Skin of body (tissue), 2 donors: ENCODE data around the gene KCNQ1OT1. TPM values are rescaled to one million over a fixed set of nuclear protein-coding genes. Genes with fewer than 3 reads are reported as not detected.

ENCODE experiments used
- DNase-seq: peaks from one replicate; lab custom pipeline; 2025; lab: John Stamatoyannopoulos, UW
- total RNA-seq: library from RNA; depleted of rRNA; stranded (reverse); fragments of >200 nt; gene quantifications from one replicate; pipeline ENCODE4 v1.2.3, GENCODE V29; 2014

Gene KCNQ1OT1
- total RNA-seq, 1 donor from 2014 or later: 12.0 TPM

DNA sequence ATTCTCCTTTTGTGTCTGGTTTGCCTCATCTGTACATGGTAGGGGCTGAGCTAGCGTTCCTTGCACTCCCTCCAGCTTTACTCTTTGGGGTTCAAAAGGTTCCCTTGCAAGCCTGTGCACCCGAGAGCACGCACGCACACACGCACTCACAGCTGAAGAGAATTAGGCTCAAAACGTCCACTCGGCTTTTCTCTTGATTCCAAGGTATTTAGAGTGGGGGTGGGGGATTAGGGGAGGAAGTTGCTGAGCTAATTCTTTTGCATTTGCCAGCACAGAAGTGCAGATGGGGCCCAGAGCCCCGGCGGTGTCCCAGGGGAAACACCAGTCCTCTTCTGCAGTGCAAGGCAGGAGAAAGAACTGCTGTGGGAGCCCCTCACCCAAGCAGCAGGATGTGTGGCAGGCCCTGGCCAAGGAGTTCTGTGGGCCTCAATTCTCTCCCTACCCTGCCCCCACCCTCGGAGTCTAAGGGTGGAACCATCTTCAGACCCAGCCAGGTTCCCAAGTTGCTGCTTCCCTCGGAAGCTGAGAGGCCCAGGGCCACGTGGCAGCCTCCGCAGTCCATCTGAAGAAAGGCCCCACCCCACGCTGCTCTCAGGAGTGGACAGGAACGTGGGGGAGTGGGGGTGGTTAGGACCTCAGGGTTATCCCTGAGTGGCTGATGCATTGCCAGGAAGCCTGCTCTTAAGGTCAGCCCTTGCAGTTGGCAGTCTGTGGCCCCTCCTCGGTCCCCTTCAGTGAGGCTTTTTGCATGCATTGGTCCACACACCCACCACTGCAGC is 3.8 kb upstream of the KCNQ1OT1 start:
- peak; percentile 68 for DNase-seq

DNA sequence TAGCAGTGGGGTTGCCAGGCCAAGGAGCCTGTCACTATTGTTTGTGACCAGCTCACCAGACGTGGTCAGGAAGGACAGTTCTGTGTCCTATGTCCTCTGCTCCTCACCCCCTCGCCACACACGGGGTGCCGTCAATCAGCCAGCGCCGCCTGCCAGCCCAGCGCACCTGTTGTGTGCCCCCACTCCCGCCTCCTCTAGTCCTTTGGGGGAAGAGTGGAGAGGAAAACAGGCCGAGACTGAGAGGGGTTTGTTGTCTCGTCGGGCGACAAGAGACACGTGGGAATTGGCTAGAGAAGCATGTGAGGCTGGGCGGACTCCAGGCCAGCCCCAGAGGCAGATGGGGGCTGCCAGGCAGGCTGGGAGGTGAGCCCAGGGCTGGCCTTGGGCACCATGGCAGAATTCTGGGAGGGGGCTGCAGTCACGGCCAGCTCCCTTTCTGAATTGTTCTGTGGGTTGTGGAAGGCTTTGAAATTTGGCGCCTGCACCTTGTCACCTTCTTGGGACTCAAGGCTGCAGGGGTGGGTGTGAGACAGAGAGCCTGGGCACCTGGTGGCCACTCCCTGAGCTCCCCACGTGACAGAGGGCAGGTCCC is 3.1 kb upstream of the KCNQ1OT1 start:
- no peak for DNase-seq

DNA sequence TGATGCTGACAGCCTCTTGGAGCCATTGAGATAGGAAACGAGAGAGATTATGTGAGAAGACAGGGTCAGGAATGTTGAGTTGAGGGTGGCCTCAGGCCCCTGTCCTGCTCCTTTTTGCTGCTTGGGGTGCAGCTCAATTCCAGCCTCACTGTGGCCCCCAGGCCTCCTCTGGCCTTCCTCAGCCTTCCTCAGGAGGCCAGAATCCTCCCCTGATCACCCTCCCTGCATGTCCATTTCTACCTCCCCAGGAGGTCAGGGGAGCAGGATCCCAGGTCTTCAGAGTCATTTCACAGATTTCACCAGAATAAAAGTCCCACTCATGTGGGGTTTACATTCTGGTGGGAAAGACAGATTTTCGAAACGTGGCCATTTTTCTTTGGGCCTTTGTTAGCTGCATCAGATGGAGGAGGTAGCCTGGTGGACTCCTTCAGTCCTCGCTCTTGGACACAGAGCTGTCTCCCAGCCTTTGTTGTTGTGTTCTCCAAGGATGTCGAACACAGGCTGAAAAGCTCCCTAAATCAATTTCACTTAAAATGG is 2.2 kb upstream of the KCNQ1OT1 start:
- no peak for DNase-seq

DNA sequence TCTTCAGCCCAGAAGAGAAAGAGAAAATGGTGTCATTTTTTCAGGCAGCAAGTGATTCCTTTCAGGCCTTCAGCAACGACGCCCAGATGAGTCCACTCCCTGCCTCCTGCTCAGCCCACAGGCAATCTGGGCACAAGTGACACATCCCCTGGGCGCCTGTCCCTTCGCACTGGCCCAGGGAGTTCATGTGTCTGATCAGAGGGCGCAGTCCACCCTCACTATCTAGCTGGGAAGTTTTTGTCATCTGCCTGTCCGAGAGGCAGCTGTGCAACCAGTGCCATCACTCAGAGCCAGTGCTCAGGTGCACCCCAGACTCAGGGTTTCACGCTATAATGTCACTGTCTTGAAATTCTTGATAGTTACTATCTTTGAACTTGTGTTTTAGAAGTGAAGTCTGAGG is 1.4 kb upstream of the KCNQ1OT1 start:
- DNase-seq: no peak

DNA sequence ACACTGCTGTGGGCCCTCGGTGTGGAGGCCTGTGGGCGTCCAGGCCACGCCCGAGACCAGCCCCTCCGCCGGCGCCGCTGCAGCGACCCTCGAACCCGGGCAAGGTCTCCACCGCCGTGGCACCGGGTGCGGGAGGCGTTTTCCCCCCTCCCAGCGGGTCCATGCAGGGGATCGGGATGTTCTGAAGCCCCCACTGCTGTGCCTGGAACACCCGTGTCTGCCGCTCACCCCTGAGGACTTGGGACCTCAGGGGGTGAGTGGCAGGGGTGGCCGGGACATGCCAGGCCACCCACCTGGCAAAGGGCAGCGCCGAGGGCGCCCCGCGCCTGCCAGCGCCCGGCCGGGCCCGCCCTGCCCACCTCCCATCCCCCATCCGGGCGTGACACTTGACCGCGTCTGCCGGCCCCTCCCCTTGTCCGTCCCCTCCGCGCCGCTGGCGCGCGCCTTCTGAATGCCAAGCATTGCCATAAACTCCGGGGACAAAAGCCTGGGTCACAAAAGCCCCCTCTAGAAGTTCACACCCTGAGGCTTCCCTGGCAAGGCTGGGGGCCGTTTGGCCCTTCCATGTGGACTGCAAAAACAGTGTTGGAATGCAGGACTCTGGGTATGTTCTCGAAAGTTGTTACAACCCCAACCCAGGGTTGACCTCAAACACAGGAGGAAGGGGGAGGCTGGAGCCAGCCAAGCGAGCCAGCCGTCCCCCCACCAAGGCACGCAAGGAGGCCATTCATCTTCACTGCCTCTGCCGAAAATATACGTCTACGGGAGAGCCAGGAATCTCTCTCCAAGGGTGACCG is 819 bp upstream of the KCNQ1OT1 start:
- DNase-seq: no peak

DNA sequence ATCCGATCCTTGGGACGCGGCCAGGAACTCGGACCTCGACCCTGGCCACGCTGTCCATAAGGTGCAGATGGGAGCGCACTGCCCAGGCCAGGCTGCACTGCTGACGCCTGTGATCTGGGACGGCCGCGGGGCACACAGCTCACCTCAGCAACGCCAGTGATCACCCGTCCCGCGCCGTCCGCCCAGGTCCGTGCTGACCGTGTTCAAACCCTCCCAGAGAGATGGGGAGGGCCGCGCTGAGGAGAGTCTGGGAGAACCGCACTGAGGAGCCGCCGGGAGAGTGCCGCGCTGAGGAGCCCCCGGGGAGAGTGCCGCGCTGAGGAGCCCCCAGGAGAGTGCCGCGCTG is 636 bp downstream of the KCNQ1OT1 start:
- no peak for DNase-seq

DNA sequence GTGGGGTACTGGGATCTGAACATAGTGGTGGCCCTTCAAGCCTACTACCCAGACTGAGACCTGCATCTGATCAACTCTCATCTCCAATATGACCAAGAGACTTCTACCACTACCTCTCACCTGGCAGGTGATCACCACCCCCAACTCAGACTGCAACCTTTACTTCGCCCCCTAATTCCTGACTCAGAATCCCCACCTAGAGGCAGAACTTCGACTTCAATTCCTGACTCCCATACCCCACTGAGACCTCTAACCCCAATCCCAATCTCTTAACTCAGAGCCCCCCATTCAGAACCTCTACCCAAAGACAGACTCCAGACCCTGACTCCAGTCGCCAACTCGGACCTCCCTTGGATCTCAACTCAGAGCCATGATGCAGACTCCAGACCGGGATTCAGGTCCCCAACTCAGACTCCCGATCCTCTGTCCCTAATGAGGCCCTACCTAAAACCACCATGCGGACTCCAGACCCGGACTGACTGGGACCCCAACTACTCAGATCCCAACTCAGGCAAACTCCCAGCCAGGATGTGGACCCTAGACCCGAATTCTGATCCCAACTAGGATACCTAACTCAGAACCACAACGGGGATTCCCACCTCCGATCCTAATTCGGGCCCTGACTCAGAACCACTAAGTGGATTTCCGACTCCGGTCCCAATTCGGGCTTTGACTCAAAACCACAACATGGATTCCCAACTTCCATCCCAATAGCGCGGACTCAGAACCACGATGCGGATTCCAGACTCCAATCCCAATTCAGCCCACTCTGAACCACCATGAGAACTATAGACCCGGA is 1.2 kb downstream of the KCNQ1OT1 start:
- DNase-seq: no peak

DNA sequence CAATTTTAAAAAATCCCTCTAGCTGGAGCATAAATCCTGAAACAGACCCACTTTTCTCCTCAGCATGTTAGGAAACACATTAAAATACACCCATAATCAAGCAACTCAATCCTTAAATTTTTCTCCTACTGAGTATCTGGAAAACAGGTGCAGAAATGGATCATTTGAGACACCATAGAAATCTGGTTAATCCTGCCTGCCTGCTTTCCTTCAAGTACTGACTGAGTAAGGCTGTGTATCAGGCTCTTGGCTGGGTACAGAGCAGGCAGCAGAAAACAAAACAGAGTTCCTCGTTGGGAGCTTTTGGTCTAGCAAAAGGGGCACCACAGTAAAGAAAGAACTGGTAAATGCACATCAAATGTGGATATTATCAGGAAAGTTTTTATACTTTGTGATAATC is 1.9 kb downstream of the KCNQ1OT1 start:
- no peak for DNase-seq

DNA sequence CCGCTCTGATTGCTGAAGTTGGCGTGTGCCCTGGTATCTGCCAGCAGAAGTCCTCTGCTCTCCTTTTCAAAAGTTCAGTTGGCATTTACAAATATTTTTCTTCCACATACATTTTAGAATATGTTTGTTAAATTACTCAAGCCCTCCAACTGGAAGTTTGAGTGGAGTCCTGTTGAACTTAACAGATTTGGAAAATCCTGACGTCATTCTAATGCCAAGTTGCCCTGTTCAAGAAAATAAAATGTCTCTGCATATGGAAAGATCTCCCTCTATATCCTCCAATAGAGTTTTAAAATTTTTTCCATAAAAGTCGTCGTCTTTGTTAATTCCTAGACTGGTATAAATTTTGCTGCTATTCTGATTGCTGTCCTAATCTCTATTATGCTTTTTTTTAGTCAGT is 3.3 kb downstream of the KCNQ1OT1 start:
- no peak for DNase-seq

DNA sequence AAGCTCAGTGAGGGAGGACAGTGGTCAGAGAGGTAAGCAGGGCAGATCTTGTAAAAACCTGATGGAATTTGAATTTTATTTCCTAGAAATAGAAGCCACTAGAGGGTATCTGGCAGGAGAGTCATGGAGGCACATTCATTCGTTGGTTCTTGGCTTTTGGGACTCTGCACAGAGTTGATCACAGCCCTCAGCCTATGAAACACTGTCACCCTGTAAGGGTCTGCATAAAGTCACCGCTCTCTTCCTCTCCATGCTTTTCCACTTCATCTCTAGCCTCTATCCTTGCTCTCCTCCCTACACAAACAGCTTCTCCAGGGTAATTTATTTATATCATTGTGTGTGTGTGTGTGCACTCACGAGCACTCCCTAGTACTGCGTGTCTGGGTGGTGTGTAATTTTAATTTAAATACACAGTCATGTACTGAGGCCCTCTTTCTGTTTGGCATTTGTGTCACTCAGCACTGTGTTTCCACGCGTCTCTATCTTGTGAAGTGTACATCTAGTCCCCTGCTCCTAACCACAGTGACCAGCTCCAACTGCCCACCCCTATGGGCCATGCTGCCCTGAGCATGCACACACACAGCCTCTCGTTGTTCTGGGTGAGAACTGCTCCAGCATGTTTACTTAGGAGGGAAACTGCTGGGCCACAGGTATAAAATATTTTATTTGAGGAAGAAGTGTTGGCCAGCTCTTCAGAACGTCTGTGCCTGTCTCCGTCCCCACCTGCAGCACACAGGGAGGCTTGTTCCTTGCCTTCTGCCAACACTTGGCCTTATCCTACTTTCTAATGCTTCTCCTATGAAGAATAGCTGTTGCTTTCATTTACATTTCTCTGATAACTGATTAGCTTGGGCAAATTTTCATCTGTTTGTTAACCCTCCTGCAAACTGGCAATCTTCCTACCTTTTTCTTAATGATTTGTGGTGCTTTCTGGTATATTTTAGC is 4.5 kb downstream of the KCNQ1OT1 start:
- DNase-seq: no peak

DNA sequence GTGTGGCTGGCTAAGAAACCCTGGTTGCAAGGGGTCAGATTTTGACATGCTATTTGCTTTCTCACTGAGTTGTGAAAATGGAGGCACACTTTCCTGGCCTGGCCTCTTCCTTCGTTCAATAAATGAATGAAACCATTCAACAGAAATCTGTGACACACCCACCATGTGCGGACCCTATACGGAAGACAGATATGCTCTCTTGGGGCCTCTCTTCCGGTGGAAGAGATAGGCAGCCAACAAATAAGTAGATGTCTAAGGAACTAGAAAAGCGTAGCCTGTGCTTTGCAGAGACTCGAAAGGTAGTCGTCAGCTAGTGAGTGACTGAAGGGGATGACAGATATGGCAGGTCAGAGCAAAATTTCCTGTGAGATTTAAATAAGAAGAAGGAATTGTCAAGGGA is 5.3 kb downstream of the KCNQ1OT1 start:
- DNase-seq: no peak

DNA sequence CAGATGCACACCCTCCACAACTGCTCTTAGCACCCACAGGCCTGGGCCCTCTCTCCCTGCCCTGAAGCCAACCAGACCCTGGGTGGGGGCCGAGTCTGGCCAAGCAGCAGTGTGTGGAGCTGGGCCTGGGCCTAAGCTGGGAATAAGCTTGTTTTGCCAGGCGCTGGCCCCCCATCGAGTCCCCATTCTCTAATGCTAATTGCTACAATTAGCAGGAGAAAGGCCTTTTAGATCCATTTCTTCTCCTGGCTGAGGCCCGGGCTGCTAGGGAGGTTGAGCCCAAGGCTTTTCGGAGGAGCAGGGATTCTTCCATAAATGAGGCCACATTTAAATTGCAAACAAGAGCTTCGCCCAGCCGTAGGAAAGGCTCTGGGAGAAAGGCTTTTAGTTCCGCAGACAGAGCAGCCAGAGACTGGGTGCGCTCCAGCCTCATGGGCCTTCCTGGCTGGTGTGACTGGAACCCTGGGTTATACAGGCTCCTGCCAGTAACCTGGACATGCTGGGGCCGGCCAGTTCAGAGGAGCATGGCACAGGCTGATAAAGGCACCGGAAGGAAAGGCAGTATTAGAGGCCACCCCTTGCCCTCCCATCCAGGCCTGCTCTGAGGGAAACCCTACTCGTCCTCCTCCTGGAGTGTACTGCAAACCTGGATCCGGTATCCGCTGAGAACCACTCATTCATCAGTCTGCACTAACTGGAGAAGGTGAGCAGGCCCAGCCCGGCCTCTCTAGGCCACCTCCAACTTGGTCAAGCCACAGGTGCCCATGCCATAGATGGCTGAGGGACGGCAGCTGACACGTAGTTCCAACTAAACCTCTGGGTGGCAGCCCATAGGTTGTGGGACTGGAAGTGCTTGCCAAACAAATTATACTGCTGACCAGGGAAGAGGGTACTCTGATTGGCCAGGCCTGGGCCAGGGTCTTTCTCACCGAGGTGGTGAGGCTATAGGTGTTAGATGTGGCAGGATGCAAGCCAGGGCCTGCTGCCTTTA is 6.2 kb downstream of the KCNQ1OT1 start:
- DNase-seq: no peak

DNA sequence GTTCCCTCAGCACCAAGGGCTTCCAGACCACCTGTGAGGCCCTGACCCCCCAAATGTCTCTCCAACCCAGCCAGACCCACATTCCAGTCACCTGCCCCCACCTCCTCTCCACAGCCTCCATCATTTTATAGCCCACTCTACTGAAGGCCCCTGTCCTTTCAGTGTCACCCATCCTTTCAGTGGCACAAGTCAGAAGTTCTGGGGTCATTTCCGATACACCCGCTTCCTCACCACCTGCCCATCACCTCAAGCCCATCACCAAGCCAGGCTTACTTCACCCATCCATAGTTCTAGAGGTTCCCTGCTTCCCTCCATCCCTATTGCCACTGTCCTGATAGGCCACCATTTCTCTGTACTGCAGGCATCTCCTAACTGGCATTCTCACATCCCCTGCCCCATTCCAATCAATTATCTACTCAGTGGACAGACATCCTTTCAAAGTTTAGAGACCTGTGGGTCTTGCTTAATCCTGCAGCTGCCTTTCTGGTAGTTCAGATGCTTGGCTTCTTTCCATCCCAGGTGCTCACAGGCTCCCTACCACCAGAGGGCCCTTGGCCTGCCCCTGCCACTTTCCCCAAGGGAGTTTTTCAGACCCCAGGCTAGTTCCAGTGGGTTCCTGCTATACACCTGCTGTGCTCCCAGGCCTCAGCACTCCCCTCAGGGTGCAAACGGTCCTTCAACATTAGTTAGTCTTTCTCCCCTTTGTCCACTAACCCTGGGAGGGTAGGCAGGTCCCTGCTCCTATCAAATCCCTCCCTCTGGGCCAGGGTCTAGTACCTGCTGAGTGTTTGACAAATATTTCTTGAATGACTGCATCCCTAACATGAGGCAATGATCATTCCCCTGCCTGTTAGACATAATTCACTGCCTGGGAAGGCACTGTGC is 7.6 kb downstream of the KCNQ1OT1 start:
- DNase-seq: no peak

DNA sequence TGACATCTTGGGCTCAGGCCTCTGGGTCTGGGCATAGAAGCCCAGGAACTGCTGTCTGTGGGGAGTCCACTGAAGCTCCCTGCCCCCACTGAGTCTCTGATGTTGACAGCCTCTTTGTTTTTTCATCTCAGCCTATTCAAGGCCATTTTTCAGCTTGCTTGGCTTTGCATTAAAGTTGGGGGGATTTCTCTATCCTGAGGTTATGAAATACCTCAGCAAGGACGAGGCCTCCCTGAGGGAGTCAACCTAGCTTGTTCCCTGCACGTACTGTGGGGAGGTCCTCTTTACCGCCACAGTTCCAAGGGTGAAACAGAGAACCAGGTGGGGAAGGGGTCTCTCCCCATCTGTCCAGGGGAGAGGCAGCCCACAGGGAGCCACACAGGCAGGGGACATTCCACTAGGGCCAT is 8.4 kb downstream of the KCNQ1OT1 start:
- no peak for DNase-seq

DNA sequence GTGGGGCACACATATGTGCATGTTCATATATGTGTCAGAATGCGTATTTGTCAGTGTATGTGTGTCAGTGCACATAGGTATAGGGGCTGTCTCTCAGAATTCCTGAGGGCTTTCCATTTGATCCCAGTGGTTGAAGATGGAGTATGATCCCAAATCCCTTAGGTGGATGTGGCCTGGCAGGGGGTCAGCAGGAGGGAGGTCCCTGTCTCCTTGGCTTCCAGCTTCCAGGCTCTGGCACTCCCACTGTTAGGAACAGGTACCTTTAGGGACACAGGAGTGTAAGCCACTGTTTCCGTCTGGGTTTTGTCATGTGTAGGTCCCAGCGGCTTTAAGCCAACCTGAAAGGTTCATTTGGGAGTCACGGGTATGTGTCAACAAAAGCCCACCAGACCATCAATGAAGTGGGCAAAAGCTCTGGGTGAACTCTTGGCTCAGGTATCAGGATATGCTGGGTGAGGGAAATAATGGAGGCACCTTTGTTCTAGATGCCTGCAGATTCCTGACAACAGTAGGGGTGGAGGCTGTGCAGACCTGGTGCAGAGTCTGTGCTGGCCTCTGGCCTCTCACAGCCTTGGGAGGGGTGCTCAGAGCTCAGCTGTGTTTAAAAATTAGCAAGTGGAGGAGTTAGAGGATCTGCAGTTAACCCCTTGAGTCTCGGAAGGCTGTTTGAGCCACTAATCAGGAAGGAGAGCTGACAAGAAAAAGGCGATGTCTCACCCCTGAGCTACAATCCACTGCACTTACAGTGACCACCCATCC is 9.0 kb downstream of the KCNQ1OT1 start:
- no peak for DNase-seq

DNA sequence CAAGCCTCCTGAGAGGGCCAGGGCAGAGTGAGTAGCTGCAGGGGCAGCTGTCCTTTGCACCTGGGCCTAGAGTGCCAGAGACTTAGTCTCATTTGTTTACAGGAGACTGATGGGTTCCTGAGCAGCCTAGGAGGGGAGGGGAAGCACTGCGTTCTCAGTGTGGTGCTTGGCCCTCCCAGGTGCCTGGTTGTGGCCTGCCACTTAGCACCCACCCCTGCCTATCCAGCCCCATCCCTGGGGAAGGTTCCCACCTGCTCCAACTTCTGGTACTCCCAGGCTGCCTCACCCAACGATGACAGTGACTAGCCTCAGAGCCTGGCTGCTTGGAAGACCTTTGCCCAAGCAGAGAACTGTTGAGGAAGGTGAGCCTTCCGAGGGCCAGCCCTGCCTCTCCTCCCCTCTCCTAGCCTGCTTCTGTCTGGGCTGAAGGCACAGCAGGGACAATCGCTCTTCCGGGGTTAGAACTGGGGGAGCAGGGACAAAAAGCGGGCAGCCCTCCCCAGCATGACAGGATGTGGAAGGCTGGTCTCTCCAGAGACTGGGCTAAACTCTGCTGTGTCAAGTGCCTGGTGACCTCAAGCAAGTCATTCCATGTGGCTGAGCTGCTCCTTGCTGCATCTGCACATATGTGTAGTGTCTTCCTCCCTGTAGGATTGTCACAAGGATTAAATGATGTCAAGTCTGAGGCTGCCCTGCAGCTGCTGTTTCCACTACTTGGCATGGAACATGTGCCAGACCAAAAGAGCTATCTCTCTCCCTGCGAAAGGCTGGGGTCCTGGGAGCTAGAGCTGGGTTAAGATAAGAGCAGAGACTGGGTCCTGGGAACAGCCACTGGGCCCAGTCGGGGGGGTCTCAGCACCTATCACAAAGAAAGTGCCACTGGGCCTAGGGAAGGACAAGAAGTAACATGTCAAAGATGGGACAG is 9.9 kb downstream of the KCNQ1OT1 start:
- peak; percentile 27 for DNase-seq
